22Rv1 (cell line): Measurements from ENCODE around the gene C11orf21.

Source experiments
- H3K27ac ChIP-seq: fragments of 450-650 bp; 2 replicates; pipeline ENCODE4 v1.5.1; 2017
- ZFX ChIP-seq: fragments of 450-650 bp; IDR thresholded peaks from 2 replicates; pipeline ENCODE4 v1.6.1; 2017; ENCODE audit warnings: antibody characterized with exemption, borderline replicate concordance
- TF ChIP-seq, protein P1 (sequence below): fragments of 450-650 bp; IDR thresholded peaks from 2 replicates; pipeline ENCODE4 v1.5.1; 2017; ENCODE audit warnings: mild to moderate bottlenecking

Gene C11orf21

GRCh38 chr11:2271327-2272227, 30.1 kb downstream of the C11orf21 start:
- no peak for TF ChIP-seq ZFX

GRCh38 chr11:2271077-2271326, 30.7 kb downstream of the C11orf21 start:
- TF ChIP-seq, protein P1, sequence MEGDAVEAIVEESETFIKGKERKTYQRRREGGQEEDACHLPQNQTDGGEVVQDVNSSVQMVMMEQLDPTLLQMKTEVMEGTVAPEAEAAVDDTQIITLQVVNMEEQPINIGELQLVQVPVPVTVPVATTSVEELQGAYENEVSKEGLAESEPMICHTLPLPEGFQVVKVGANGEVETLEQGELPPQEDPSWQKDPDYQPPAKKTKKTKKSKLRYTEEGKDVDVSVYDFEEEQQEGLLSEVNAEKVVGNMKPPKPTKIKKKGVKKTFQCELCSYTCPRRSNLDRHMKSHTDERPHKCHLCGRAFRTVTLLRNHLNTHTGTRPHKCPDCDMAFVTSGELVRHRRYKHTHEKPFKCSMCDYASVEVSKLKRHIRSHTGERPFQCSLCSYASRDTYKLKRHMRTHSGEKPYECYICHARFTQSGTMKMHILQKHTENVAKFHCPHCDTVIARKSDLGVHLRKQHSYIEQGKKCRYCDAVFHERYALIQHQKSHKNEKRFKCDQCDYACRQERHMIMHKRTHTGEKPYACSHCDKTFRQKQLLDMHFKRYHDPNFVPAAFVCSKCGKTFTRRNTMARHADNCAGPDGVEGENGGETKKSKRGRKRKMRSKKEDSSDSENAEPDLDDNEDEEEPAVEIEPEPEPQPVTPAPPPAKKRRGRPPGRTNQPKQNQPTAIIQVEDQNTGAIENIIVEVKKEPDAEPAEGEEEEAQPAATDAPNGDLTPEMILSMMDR: no peak
- H3K27ac ChIP-seq: no peak overlapping the region

More at GRCh38 chr11:2271327-2272227, 30.1 kb downstream of the C11orf21 start:
- no peak overlapping the region for H3K27ac ChIP-seq

DNA sequence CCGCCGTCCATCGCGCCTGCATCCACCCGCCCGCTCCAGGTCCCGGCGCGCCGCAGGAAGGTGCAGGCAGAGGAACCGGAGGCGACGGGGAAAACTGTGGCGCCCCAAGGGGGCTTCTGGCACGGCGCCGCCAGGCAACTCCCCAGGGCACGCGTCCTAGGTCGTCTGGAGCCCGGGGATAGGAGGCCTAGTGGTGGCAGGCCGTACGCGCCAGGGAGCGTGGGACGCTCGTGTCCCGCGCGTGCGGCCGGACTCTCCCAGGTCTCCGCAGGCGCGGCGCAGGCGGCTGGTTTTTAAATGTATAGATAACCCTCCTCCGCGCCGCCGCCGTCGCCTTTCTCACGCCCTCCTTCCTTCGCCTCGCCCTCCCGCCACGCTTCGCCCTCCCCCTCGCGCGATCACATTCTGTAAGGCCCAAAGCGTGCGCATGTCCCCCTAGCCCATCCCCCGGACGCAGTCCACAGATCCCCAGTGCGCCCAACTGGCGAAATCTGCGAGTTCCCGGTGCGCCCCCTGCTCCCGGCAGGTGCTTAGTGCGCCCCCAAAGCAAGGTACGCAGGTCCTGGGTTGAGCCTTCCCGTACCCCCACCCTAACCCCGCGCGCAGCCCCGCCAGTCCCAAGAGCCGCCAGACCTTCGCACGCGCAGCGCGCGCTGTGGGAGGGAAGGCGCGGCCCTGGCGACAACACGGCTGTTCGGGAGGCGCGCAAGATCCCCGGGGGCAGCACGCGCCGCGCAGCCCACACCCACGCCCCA, 31.2 kb downstream of the C11orf21 start, which contains the start of gene ASCL2:
ASCL2 (minus strand) TSS at position 267 of the 755 bp plus-strand sequence; CDS start at position 11, 256 bp downstream.
- no peak for TF ChIP-seq ZFX
- TF ChIP-seq, protein P1: no peak
- H3K27ac ChIP-seq: no peak within 1 kb of the TSS

DNA sequence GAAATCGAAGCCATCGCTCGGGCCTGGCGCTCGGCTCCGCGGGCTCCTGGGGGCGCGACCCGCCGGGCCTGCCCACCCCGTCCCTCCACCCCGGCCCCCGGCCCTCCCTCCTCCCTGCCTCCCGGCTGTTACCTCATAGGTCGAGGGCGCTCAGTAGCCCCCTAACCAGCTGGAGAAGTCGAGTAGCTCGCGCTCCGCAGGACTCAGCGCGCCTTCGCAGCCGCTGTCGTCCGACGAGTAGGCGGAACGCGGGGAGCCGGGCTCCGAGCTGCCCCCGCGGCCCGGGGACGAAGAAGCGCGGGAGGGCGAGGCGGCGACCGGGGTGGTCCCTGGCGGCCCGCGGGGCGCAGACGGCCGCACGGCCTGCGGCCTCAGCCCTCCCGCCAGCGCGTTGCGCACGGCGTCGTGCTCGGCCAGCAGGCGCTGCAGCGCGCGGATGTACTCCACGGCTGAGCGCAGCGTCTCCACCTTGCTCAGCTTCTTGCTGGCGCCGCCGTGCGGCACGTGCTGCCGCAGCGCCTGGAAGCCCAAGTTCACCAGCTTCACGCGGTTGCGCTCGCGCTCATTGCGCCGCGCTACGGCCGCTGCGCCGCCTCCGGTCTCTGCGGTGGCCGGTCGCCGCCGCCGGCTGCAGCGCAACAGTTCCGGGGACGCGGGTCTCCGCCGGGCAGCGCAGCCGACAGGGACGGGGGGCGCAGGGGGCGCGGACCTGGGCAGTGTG, 32.0 kb downstream of the C11orf21 start:
- TF ChIP-seq, protein P1: peak; percentile 80
- no peak for TF ChIP-seq ZFX
- no peak overlapping the region for H3K27ac ChIP-seq

DNA sequence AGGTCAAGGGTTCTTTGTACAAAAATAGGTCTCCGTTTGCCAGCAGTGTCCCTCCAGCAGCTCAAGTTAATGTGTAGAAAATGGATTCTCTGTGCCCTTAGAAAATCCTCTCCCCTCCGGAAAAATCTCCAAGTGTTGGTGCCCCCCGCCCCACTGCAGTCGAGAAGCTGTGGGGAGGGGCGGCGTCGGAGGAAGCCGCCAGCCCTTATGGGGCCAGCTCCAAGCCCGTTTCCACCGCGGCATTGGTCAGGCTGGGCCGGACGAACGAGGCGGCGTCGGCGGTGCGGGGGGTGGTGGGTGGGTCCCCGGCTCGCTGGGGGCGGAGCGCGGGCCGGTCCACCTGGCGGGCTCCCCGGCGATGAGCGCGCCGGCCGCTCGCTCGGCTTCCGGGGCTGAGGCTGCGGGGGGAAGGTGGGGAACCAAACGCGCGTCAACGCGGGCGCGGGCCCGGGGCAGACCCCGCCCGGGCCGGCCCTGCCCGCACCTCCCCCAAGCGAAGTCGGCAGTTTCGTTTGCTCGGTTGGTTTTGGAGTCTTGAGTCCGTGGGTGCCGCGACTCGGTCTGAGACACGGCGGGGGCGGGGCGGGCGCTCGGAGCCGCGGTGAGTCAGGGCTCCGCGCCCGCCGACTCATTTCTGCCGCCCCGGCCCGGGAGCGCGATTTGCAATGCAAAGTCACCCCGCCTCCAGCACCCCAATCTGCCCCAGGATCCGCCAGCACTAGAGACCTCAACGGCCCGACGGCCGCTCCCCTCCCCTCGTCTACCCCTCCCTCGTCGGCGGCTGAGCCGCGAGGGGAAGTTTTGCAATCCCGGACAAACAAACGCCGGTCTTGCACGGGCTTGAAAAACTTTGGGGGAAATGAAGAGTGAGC, 32.8 kb downstream of the C11orf21 start:
- no peak overlapping the region for H3K27ac ChIP-seq
- TF ChIP-seq, protein P1: no peak
- no peak for TF ChIP-seq ZFX

- H3K27ac ChIP-seq: no peak overlapping the region
- TF ChIP-seq, protein P1: no peak
- TF ChIP-seq ZFX: no peak
These were observed 33.6 kb downstream of the C11orf21 start for GRCh38 chr11:2267851-2268728.
